Activated CD8-positive, alpha-beta T cell treated with anti-CD3 and anti-CD28 coated beads for 36 hours (primary cell): ENCODE results near the gene NAALAD2. TPM values are rescaled to one million over a fixed set of nuclear protein-coding genes. Genes with fewer than 3 reads are reported as not detected.

Experiments used
- ATAC-seq: fragments of 200-7000 bp; cut with Tn5 transposase; one replicate; pipeline ENCODE4 v1.10.0; 2021; ENCODE audit warnings: mild to moderate bottlenecking, moderate library complexity
- CTCF ChIA-PET: fragments of 350-600 bp; sonication (Branson Sonifier 250); formaldehyde crosslinking; loops from one replicate; lab custom pipeline; 2021; ENCODE audit warnings: antibody characterized with exemption; lab: Charles Lee
- POLR2A ChIA-PET: fragments of 350-600 bp; sonication (Branson Sonifier 250); formaldehyde crosslinking; loops from one replicate; lab custom pipeline; 2021; ENCODE audit warnings: antibody characterized with exemption; lab: Charles Lee
- DNase-seq: peaks from one replicate; pipeline ENCODE4 v3.0.0-alpha.2; 2020
- H3K27ac Mint-ChIP-seq: one replicate; pipeline ENCODE4 v1.8.0; 2021; ENCODE audit warnings: mild to moderate bottlenecking, mixed read lengths
- H3K27me3 Mint-ChIP-seq: one replicate; pipeline ENCODE4 v1.8.0; 2021; ENCODE audit warnings: mixed read lengths
- H3K36me3 Mint-ChIP-seq: one replicate; pipeline ENCODE4 v1.8.0; 2021; ENCODE audit warnings: low read depth, mixed read lengths
- H3K4me1 Mint-ChIP-seq: one replicate; pipeline ENCODE4 v1.8.0; 2021; ENCODE audit warnings: low read depth, mixed read lengths
- H3K4me3 Mint-ChIP-seq: one replicate; pipeline ENCODE4 v1.8.0; 2021; ENCODE audit warnings: mild to moderate bottlenecking, moderate library complexity, mixed read lengths
- H3K9me3 Mint-ChIP-seq: one replicate; pipeline ENCODE4 v1.8.0; 2021; ENCODE audit warnings: mixed read lengths
- CTCF ChIP-seq: fragments of 200-600 bp; IDR thresholded peaks from one replicate; pipeline ENCODE4 v1.8.0; 2022; ENCODE audit warnings: antibody characterized with exemption, mild to moderate bottlenecking
- intact Hi-C: fragments of 100-400 bp; cut with micrococcal nuclease; formaldehyde crosslinking; loops from one replicate; pipeline ENCODE4 v1.10.0; 2022
- total RNA-seq, 2 experiments: library from RNA; stranded (reverse); gene quantifications; one replicate each; pipeline ENCODE4 v1.2.3, GENCODE V29; 2021

NAALAD2 gene
- total RNA-seq, 2 experiments from 2014 or later: not detected

GRCh38 chr11:90120191-90120590 lies 14.3 kb upstream of the NAALAD2 start:
- ChIA-PET POLR2A (no interaction called here), CTCF (no interaction called here)
- ATAC-seq (no peak), DNase-seq (no peak)
- Mint-ChIP-seq H3K4me1 (no peaks in the 10 kb centered on the region), H3K9me3 (no peaks in the 10 kb centered on the region), H3K4me3 (no peak overlapping the region), H3K27me3 (no peaks in the 10 kb centered on the region), H3K36me3 (no peaks in the 10 kb centered on the region), H3K27ac (no peak overlapping the region)
- intact Hi-C loops: no loop called here
- no peak for TF ChIP-seq CTCF

GRCh38 chr11:90124371-90124770 lies 10.1 kb upstream of the NAALAD2 start:
- Mint-ChIP-seq H3K27me3 (peaks cover 2% of the 10 kb centered on the region), H3K4me3 (no peak overlapping the region), H3K27ac (no peak overlapping the region), H3K4me1 (no peaks in the 10 kb centered on the region), H3K9me3 (no peaks in the 10 kb centered on the region), H3K36me3 (no peaks in the 10 kb centered on the region)
- DNase-seq (no peak), ATAC-seq (no peak)
- CTCF ChIA-PET: no interaction called here
- POLR2A ChIA-PET: no interaction called here
- intact Hi-C loops: no loop called here
- TF ChIP-seq CTCF: no peak

- H3K4me1 Mint-ChIP-seq: no peaks in the 10 kb centered on the region
Measured at GRCh38 chr11:90124946-90125345, 9.5 kb upstream of the NAALAD2 start.

GRCh38 chr11:90133560-90134477 lies 644 bp upstream of the NAALAD2 start:
- ATAC-seq (no peak), DNase-seq (no peak)
- peak overlapping the region; percentile 34 for H3K4me3 Mint-ChIP-seq
- H3K36me3 Mint-ChIP-seq: no peaks in the 10 kb centered on the region
- no peak for TF ChIP-seq CTCF
- peaks cover 15% of the 10 kb centered on the region for H3K4me1 Mint-ChIP-seq
- peaks cover 46% of the 10 kb centered on the region for H3K27me3 Mint-ChIP-seq
- intact Hi-C loops: no loop called here
- ChIA-PET POLR2A (no interaction called here), CTCF (no interaction called here)
- no peak overlapping the region for H3K27ac Mint-ChIP-seq
- H3K9me3 Mint-ChIP-seq: no peaks in the 10 kb centered on the region

More at GRCh38 chr11:90124946-90125345, 9.5 kb upstream of the NAALAD2 start:
- intact Hi-C loops: no loop called here
- ChIA-PET POLR2A (no interaction called here), CTCF (no interaction called here)
- DNase-seq (no peak), ATAC-seq (no peak)
- H3K4me3 Mint-ChIP-seq: no peak overlapping the region
- no peak overlapping the region for H3K27ac Mint-ChIP-seq
- no peak for TF ChIP-seq CTCF
- peaks cover 4% of the 10 kb centered on the region for H3K27me3 Mint-ChIP-seq
- H3K36me3 Mint-ChIP-seq: no peaks in the 10 kb centered on the region
- H3K9me3 Mint-ChIP-seq: no peaks in the 10 kb centered on the region

GRCh38 chr11:90135016-90135415 lies 553 bp downstream of the NAALAD2 start:
- Mint-ChIP-seq H3K27me3 (peaks cover 48% of the 10 kb centered on the region), H3K4me1 (peaks cover 15% of the 10 kb centered on the region), H3K27ac (no peak overlapping the region), H3K9me3 (no peaks in the 10 kb centered on the region), H3K4me3 (peak overlapping the region; percentile 34), H3K36me3 (no peaks in the 10 kb centered on the region)
- ChIA-PET POLR2A (no interaction called here), CTCF (no interaction called here)
- intact Hi-C loops: no loop called here
- no peak for TF ChIP-seq CTCF
- no peak for ATAC-seq
- no peak for DNase-seq
